DMS53 (cell line): Measurements from ENCODE around the gene SNCB.
"Not testable (repeated sequence)": the region's sequence is repeated elsewhere in the genome, so short reads cannot be mapped to it uniquely, and the experiment has no call there.

Experiments
- DNase-seq: peaks from one replicate; lab custom pipeline; 2025; lab: John Stamatoyannopoulos, UW

The SNCB gene

GRCh38 chr5:176597417-176598389, 32.6 kb downstream of the SNCB start:
- DNase-seq: no peak

- DNase-seq: no peak
Measured at GRCh38 chr5:176596689-176597416, 33.5 kb downstream of the SNCB start.

GRCh38 chr5:176596069-176596644, 34.2 kb downstream of the SNCB start:
- no peak for DNase-seq

- no peak for DNase-seq
Measured at GRCh38 chr5:176595386-176595943, 34.9 kb downstream of the SNCB start.

DNA sequence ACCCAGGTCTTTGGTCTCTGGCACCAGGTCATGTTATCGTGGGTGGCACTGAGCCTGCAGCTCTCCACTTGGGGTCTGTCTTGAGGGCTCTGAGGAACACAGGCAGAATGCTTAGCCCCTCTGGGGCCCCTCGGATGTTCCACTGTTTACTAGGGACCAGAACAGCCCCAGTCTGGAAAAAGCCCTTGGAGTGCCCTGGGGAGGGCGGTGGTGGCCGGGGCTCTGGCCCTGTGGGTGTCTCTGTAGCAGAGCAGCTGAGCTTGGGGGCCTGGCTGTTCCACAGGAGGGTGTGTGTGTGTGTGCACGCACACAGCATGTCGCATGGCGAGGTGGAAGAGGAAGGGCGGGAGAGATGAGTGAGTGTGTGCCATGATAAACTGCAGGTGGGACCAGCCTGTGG, 35.8 kb downstream of the SNCB start:
- DNase-seq: no peak

DNA sequence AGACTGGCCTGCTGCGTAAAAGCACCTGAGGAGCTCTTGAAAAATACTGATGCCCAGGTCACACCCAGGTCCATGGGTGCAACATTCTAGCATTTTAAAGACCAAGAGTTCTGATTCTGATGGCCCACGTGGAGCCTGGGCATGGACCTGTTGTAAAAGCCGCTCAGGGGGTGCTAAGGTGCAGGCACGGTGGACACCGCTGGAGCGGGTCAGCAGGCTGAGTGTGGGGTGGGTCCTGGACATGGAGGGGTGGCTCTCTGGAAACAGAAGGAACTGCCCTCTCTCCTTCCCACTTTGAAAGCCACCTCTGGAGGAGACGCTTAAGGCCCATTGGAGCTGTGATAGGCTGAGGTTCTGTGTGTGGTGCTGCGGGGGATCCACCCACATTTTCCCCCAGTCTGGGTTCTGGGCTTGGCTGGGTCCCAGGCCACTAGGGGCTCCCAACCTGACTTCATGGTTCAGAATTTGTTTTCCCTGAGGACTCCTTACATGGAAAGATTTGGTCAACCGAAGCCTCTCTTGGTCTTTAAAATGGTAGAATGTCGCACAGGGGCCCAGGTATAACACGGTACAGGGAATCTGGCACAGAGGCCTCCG, 37.0 kb downstream of the SNCB start:
- DNase-seq: no peak

GRCh38 chr5:176592573-176592972, 37.8 kb downstream of the SNCB start:
- no peak for DNase-seq

DNA sequence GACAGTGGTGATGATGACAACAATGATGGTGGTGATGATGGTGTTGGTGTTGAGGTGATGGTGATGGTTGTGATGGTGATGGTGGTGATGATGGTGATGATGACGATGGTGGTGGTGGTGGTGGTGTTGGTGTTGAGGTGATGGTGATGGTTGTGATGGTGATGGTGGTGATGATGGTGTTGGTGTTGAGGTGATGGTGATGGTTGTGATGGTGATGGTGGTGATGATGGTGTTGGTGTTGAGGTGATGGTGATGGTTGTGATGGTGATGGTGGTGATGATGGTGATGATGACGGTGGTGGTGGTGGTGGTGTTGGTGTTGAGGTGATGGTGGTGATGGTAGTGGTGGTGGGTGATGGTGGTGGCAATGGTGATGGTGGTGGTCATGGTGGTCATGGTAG, 38.7 kb downstream of the SNCB start:
- DNase-seq: not testable (repeated sequence)

GRCh38 chr5:176590035-176590717, 40.2 kb downstream of the SNCB start:
- peak; percentile 95 for DNase-seq

DNA sequence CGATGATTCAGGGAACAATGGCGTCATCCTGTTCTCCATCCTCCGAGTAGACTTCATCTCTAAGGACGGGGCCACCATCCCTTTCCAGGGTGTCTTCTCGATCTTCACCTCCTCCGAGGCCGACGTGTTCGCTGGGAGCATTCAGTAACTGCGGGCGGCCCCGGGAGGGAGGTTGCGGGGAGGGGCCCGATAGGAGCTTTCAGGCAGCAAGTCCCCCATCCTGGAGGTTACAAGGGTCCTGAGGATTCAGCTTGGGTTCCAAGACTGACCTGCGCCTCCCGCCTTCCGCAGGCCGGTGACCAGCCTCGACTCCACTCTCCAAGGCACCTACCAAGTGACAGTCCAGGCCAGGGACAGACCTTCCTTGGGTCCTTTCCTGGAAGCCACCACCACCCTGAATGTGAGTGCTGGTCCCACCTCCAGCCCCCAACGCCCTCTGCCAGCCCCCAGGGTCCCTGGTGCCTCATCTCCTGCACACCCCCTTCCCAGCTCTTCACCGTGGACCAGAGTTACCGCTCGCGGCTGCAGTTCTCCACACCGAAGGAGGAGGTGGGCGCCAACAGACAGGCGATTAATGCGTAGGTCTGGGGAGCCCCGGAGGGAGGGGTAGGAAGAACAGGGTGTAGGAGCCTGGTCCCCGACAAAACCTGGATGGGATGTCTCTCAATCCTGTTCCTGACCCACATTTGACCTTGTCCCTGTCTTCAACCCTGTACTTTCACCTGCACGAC, 41.1 kb downstream of the SNCB start:
- no peak for DNase-seq

- DNase-seq: no peak
Measured at GRCh38 chr5:176588297-176588696, 42.0 kb downstream of the SNCB start.

- no peak for DNase-seq
Measured at GRCh38 chr5:176587398-176587797, 42.9 kb downstream of the SNCB start.

DNA sequence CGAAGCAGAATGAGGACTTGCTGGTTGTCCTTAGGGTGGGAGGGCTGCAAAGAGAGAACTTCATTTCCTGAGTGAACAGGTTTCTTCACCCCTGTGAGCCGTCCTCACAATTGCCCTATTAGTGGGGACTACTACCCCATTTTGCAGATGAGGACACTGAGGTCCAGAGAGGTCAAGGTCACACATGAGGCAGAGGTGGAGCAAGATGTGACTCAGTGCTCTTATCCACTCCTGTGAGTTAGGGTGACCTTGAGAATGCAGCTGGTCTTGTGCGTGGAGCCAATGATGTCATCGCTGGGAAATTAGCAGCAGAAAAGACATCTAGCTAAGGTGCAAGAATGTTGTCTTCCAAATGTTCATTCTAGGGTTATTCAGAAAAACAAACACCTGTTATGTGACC, 47.3 kb downstream of the SNCB start:
- DNase-seq: no peak

DNA sequence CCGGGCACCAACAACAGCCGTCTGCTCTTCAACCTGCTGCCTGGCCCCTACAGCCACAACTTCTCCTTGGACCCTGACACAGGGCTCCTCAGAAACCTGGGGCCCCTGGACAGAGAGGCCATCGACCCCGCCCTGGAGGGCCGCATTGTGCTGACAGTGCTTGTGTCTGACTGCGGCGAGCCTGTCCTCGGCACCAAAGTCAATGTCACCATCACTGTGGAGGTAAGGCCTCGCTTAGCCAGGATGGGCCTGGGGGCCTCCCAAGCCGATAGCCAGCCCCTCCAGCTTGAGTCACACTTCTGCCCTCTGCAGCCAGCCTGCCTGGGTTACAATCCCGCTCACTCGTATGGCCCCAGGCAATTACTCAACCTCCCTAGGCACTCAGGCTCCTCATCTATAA, 49.0 kb downstream of the SNCB start:
- no peak for DNase-seq

DNA sequence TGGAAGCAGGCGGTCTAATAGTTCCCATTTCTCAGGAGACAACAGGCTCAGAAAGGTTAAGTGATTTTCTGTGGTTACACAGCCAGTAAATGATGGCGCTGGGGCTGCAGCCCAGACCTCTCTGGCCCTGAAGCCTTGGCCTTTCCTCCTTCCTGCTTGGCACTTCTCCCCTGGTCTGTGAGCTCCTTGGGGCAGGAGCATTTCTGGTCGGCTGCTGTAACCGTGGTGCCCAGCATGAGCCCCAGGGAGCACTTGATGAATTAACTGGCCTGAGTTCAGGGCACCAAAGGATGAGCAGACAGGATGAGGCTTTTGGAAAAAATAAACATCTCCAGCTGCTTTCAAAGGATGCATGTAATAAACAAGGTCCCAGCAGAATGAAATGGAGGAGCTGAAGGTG, 51.0 kb downstream of the SNCB start:
- DNase-seq: no peak

- peak; percentile 94 for DNase-seq
Measured at GRCh38 chr5:176578391-176578808, 51.9 kb downstream of the SNCB start.

DNA sequence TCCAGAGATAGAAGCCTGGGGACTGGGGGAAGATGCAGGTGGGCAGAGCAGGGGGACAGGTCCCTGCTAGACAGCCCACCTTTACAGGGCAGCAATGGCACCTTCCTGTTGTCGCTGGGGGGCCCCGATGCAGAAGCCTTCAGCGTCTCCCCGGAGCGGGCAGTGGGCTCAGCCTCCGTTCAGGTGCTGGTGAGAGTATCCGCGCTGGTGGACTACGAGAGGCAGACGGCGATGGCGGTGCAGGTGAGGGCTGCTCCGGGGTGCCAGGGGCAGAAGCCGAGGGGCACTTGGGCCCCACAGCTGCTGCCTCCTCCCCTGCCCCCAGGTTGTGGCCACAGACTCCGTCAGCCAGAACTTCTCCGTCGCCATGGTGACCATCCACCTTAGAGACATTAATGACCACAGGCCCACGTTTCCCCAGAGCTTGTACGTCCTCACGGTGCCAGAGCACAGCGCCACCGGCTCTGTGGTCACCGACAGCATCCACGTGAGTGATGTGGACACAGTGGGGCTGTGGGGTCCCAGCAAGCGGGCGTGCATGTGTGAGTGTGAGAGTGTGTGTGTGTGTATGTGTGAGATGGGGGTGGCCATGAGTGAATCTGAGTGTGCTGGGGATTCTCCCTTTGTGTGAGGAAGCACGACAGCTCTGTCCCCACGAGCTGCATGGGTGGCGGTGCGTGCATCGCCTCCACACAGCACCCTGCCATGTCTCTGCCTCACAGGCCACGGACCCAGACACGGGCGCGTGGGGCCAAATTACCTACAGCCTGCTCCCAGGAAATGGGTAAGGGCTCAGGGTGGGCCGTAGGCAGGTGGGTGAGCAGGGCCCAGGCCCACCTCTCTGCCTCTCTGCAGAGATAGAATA, 52.8 kb downstream of the SNCB start:
- no peak for DNase-seq

DNA sequence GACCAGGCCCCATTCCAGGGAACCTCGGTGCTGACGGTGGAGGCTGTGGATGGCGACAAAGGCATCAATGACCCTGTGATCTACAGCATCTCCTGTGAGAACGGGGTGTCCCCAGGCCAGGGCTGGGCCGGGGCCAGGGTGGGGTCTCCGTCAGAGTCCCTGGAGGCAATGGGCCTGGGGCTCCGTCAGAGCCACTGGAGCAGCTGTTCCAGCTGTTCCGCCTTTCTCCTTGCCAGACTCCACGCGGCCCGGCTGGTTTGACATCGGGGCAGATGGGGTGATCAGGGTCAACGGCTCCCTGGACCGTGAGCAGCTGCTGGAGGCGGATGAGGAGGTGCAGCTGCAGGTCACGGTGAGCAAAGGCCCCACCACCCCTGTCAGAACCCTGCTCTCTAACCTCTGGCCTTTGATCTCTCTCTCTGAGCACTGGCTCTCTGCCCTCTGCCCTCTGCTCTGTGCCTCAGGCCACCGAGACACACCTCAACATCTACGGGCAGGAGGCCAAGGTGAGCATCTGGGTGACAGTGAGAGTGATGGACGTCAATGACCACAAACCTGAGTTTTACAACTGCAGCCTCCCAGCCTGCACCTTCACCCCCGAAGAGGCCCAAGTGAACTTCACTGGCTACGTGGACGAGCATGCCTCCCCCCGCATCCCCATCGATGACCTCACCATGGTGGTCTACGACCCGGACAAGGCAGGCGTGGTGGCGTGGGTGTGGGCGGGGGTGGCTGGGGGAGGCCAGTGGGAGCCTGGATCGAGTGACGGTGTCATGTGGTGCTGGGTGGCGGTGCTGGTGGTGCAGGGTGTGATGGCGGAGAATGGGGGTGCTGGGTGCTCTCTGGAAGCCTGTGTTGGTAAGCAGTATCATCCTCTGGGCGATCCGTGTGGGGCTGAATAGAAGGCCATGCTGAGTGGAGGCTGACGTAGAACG, 54.6 kb downstream of the SNCB start:
- no peak for DNase-seq

DNA sequence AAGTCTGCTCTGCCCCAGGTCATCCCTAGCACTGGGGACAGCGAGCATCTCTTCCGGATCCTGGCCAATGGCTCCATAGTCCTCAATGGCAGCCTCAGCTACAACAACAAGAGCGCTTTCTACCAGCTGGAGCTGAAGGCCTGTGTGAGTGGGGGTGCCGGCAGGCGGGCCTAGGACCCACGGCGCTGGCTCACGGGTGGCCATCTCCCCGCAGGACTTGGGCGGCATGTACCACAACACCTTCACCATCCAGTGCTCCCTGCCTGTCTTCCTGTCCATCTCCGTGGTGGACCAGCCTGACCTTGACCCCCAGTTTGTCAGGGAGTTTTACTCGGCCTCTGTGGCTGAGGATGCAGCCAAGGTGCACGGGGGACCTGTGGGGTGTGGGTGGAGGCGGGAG, 55.3 kb downstream of the SNCB start:
- DNase-seq: no peak
